SKM-1 treated with dmso at 0.1 percent for 144 hours (cell line): Measurements from ENCODE around the gene USPL1.

ENCODE experiments used
- DNase-seq: peaks from one replicate; lab custom pipeline; 2025; ENCODE audit not compliant: unreplicated experiment; lab: John Stamatoyannopoulos, UW

Gene USPL1

GRCh38 chr13:30617315-30618185 is at the start of gene USPL1:
Gene USPL1, plus strand, starts transcription at chr13:30617920. Its CDS starts 3,221 bp downstream, at chr13:30621141.
- DNase-seq, result peak; percentile 96

GRCh38 chr13:30569901-30570576 is 47.7 kb upstream of the USPL1 start:
- no peak for DNase-seq

- DNase-seq, result no peak
These were observed 47.0 kb upstream of the USPL1 start for GRCh38 chr13:30570691-30571090.

GRCh38 chr13:30572859-30573275 is 44.9 kb upstream of the USPL1 start:
- DNase-seq, result no peak

GRCh38 chr13:30576528-30576927 is 41.2 kb upstream of the USPL1 start:
- no peak for DNase-seq

- peak; percentile 60 for DNase-seq
These were observed 40.3 kb upstream of the USPL1 start for GRCh38 chr13:30577401-30577852.

- DNase-seq, result no peak
These were observed 36.7 kb upstream of the USPL1 start for GRCh38 chr13:30580852-30581502.

GRCh38 chr13:30581582-30581981 is 36.1 kb upstream of the USPL1 start:
- no peak for DNase-seq

- no peak for DNase-seq
These were observed 33.5 kb upstream of the USPL1 start for GRCh38 chr13:30584051-30584731.

GRCh38 chr13:30585748-30586262 is 31.9 kb upstream of the USPL1 start:
- DNase-seq, result no peak

GRCh38 chr13:30587231-30587630 is 30.5 kb upstream of the USPL1 start:
- no peak for DNase-seq

GRCh38 chr13:30587739-30588138 is 30.0 kb upstream of the USPL1 start:
- DNase-seq, result no peak

GRCh38 chr13:30593001-30593400 is 24.7 kb upstream of the USPL1 start:
- no peak for DNase-seq

GRCh38 chr13:30600496-30600895 is 17.2 kb upstream of the USPL1 start:
- DNase-seq, result no peak

GRCh38 chr13:30601836-30602235 is 15.9 kb upstream of the USPL1 start:
- DNase-seq, result no peak

GRCh38 chr13:30605052-30605451 is 12.7 kb upstream of the USPL1 start:
- DNase-seq, result no peak

- DNase-seq, result peak; percentile 53
These were observed 10.5 kb upstream of the USPL1 start for GRCh38 chr13:30607186-30607585.

- DNase-seq, result peak; percentile 35
These were observed 9.8 kb upstream of the USPL1 start for GRCh38 chr13:30607908-30608307.

GRCh38 chr13:30608364-30608763 is 9.4 kb upstream of the USPL1 start:
- DNase-seq, result no peak

- DNase-seq, result no peak
These were observed 7.4 kb upstream of the USPL1 start for GRCh38 chr13:30610311-30610710.

GRCh38 chr13:30615481-30615865 is 2.2 kb upstream of the USPL1 start:
- DNase-seq, result no peak
